HCT116 (cell line): ENCODE results near the gene CDKAL1. TPM values are rescaled to one million over a fixed set of nuclear protein-coding genes. Genes with fewer than 3 reads are reported as not detected.

Experiments
- ATAC-seq: fragments of 200-7000 bp; cut with Tn5 transposase; 2 replicates; pipeline ENCODE4 v1.9.1; 2020; ENCODE audit warnings: mild to moderate bottlenecking, moderate library complexity
- BruUV-seq: library from RNA; stranded (reverse); fragments of 400-500 nt; replicated peaks from 2 replicates; lab custom pipeline; 2021; lab: Mats Ljungman, UMichigan
- CTCF ChIA-PET: fragments of 300-600 bp; sonication (Branson Sonifier 250); formaldehyde crosslinking; loops from one replicate; lab custom pipeline; 2021; ENCODE audit warnings: antibody characterized with exemption; lab: Charles Lee
- POLR2A ChIA-PET: fragments of 300-600, 350-600 bp; sonication (Branson Sonifier 250); formaldehyde crosslinking; loops from one replicate; lab custom pipeline; 2021; ENCODE audit warnings: antibody characterized with exemption; lab: Charles Lee
- RAD21 ChIA-PET, 2 experiments: fragments of 300-600 bp; sonication (Branson Sonifier 250); formaldehyde crosslinking; loops; one replicate each; lab custom pipeline; 2023; ENCODE audit warnings: low total read pairs in 2 of 2; ENCODE audit not compliant: uncharacterized antibody in 2 of 2, unreplicated experiment in 2 of 2, low non-redundant PET in 1 of 2; lab: Charles Lee
- DNase-seq: peaks from one replicate; pipeline ENCODE4 v3.0.0-alpha.2; 2010; ENCODE audit warnings: low read depth, low spot score
- H2AFZ ChIP-seq: fragments of 200-600 bp; shearing (Covaris generic), sonication (generic); 2 replicates; pipeline ENCODE4 v1.6.1; 2017; ENCODE audit warnings: low read depth, mixed run types, mixed read lengths, antibody characterized with exemption, low read length; ENCODE audit not compliant: poor library complexity, severe bottlenecking
- H3K27ac ChIP-seq: 2 replicates; pipeline ENCODE4 v1.5.1; 2012; ENCODE audit warnings: low read depth, low read length
- H3K27me3 ChIP-seq: fragments of 200-600 bp; sonication (generic); 2 replicates; pipeline ENCODE4 v1.6.1; 2016; ENCODE audit warnings: mixed run types, low read length, mixed read lengths; ENCODE audit not compliant: insufficient read depth
- H3K36me3 ChIP-seq, 2 experiments: fragments of 200-500 bp in 1 of 2; fragments of 200-600 bp in 1 of 2; sonication (Bioruptor generic) in 1 of 2; sonication (generic) in 1 of 2; 2 replicates each; pipeline versions ENCODE4 v1.5.1 to v1.6.1; 2014 to 2016; ENCODE audit warnings: low read length in 2 of 2, inconsistent platforms in 1 of 2, mixed read lengths in 1 of 2, mixed run types in 1 of 2; ENCODE audit not compliant: insufficient read depth in 2 of 2, control insufficient read depth in 1 of 2
- H3K4me1 ChIP-seq, 2 experiments: fragments of 200-600 bp in 1 of 2; sonication (generic) in 1 of 2; 2 replicates each; pipeline versions ENCODE4 v1.5.1 to v1.6.1; 2012 to 2017; ENCODE audit warnings: low read length in 2 of 2, inconsistent platforms in 1 of 2, mild to moderate bottlenecking in 1 of 2, mixed read lengths in 1 of 2, mixed run types in 1 of 2, moderate library complexity in 1 of 2; ENCODE audit not compliant: insufficient read depth in 2 of 2, control insufficient read depth in 1 of 2
- H3K4me2 ChIP-seq: fragments of 200-600 bp; sonication (generic); 2 replicates; pipeline ENCODE4 v1.6.1; 2017; ENCODE audit warnings: mixed run types, low read length, mixed read lengths
- H3K4me3 ChIP-seq, 2 experiments: fragments of 200-600 bp in 1 of 2; sonication (generic) in 1 of 2; replicated peaks in 1 of 2; 2 replicates each; pipeline ENCODE4 v1.5.1; 2011 to 2016; ENCODE audit warnings: low read length in 2 of 2, control low read depth in 1 of 2, low read depth in 1 of 2, mild to moderate bottlenecking in 1 of 2, mixed read lengths in 1 of 2, mixed run types in 1 of 2
- H3K79me2 ChIP-seq: fragments of 200-600 bp; sonication (generic); 2 replicates; pipeline ENCODE4 v1.6.1; 2017; ENCODE audit warnings: mild to moderate bottlenecking, mixed run types, low read length, moderate library complexity, mixed read lengths; ENCODE audit not compliant: insufficient read depth
- H3K9ac ChIP-seq: fragments of 200-600 bp; sonication (generic); 2 replicates; pipeline ENCODE4 v1.6.1; 2016; ENCODE audit warnings: low read length, mixed read lengths
- H3K9me2 ChIP-seq: fragments of 200-600 bp; sonication (generic), shearing (Covaris generic); 2 replicates; pipeline ENCODE4 v1.6.1; 2017; ENCODE audit warnings: mixed run types, mild to moderate bottlenecking, moderate library complexity; ENCODE audit not compliant: insufficient read depth
- H3K9me3 ChIP-seq, 2 experiments: fragments of 200-500 bp in 1 of 2; fragments of 200-600 bp in 1 of 2; sonication (Bioruptor generic) in 1 of 2; sonication (generic) in 1 of 2; 2 replicates each; pipeline ENCODE4 v1.6.1; 2014 to 2017; ENCODE audit warnings: low read length in 2 of 2, mixed read lengths in 2 of 2, inconsistent platforms in 1 of 2, low read depth in 1 of 2, mild to moderate bottlenecking in 1 of 2, mixed run types in 1 of 2, moderate library complexity in 1 of 2; ENCODE audit not compliant: control insufficient read depth in 1 of 2, insufficient read depth in 1 of 2
- H4K20me1 ChIP-seq: fragments of 200-600 bp; sonication (generic), shearing (Covaris generic); 2 replicates; pipeline ENCODE4 v1.6.1; 2017; ENCODE audit warnings: mixed run types, mild to moderate bottlenecking, moderate library complexity; ENCODE audit not compliant: insufficient read depth
- CBX3 ChIP-seq: IDR thresholded peaks from 2 replicates; pipeline ENCODE4 v1.6.1; 2012; ENCODE audit warnings: low read depth
- EGR1 ChIP-seq: IDR thresholded peaks from 2 replicates; pipeline ENCODE4 v1.6.1; 2012; ENCODE audit warnings: low read depth
- ELF1 ChIP-seq: IDR thresholded peaks from 2 replicates; pipeline ENCODE4 v1.6.1; 2012; ENCODE audit warnings: low read depth, borderline replicate concordance
- EZH2 ChIP-seq: fragments of 200-600 bp; sonication (generic); IDR thresholded peaks from 2 replicates; pipeline ENCODE4 v1.6.1; 2017; ENCODE audit warnings: antibody characterized with exemption, mixed run types
- JUND ChIP-seq: IDR thresholded peaks from 2 replicates; pipeline ENCODE4 v1.6.1; 2012
- POLR2AphosphoS5 ChIP-seq: IDR thresholded peaks from 2 replicates; pipeline ENCODE4 v1.6.1; 2011; ENCODE audit warnings: mild to moderate bottlenecking, low read depth, low read length, moderate library complexity
- SIN3A ChIP-seq: IDR thresholded peaks from 2 replicates; pipeline ENCODE4 v1.6.1; 2012; ENCODE audit warnings: low read depth
- SP1 ChIP-seq: IDR thresholded peaks from 2 replicates; pipeline ENCODE4 v1.6.1; 2012; ENCODE audit warnings: low read depth
- SRF ChIP-seq: IDR thresholded peaks from 2 replicates; pipeline ENCODE4 v1.6.1; 2012; ENCODE audit warnings: low read depth
- TCF7L2 ChIP-seq: IDR thresholded peaks from 2 replicates; pipeline ENCODE4 v1.7.0; 2011; ENCODE audit warnings: borderline replicate concordance, inconsistent platforms; ENCODE audit not compliant: insufficient read depth, insufficient read length; ENCODE audit errors: extremely low read depth
- YY1 ChIP-seq: IDR thresholded peaks from 2 replicates; pipeline ENCODE4 v1.6.1; 2011; ENCODE audit warnings: low read length, low read depth, moderate library complexity, mild to moderate bottlenecking; ENCODE audit not compliant: insufficient replicate concordance; ENCODE audit errors: extremely low read depth
- intact Hi-C: fragments of 100-400 bp; cut with micrococcal nuclease; formaldehyde crosslinking; loops from 2 replicates; pipeline ENCODE4 v1.10.0; 2022
- total RNA-seq: library from RNA; stranded (reverse); gene quantifications from one replicate; pipeline ENCODE4 v1.2.1, GENCODE V29; 2021; ENCODE audit not compliant: unreplicated experiment
- TF ChIP-seq, protein P1 (sequence below): IDR thresholded peaks from 2 replicates; pipeline ENCODE4 v1.6.1; 2012
- TF ChIP-seq, protein P2 (sequence below), 3 experiments: fragments of 200-600 bp in 1 of 3; sonication (generic) in 1 of 3; IDR thresholded peaks in 2 of 3; conservative IDR thresholded peaks in 1 of 3; 2 replicates each; pipeline ENCODE4 v1.5.1; 2012 to 2017; ENCODE audit warnings: low read depth in 2 of 3, low read length in 2 of 3, antibody characterized with exemption in 1 of 3, borderline replicate concordance in 1 of 3, control low read depth in 1 of 3, mild to moderate bottlenecking in 1 of 3, mixed read lengths in 1 of 3, mixed run types in 1 of 3, moderate library complexity in 1 of 3; ENCODE audit not compliant: insufficient read depth in 1 of 3
- TF ChIP-seq, protein P3 (sequence below): IDR thresholded peaks from 2 replicates; pipeline ENCODE4 v1.6.1; 2012

The CDKAL1 gene
- total RNA-seq, 1 experiment from 2014 or later: 14.9 TPM

DNA sequence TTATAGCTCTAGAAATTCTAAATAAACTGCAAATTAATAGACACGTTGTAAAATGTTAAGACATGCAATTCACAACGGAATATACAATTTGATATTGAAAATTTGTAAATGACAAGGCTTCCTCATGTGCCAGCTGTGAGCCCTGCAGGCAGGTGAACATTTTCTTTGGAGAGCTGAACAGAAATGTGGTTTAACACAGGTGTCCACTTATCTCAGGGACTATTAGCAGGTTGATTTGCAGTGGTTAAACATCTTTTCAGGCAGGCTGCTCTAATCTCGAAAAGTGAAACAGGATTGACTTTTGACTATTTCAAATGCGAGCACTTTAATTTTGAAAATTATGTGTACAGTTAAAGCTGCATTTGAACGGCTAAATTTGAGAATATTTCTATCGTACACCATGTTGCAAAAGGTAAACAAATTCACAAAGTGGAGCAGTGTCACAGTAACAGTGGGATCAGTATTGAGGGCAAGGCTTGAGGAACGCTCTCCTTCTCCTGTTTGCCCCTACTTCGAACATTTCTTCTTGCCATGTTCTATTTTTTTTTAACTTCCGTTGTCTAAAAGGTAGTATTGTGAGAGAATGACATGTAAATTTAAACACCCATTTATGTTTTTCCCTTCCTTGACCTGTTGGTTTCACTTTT, 210.8 kb downstream of the CDKAL1 start:
- no TSS peak for BruUV-seq
- no peaks in the 10 kb centered on the region for H3K9me2 ChIP-seq
- H3K9ac ChIP-seq: no peak overlapping the region
- no peak for DNase-seq
- H3K27me3 ChIP-seq: no peaks in the 10 kb centered on the region
- no peak overlapping the region for H3K4me2 ChIP-seq
- H4K20me1 ChIP-seq: no peaks in the 10 kb centered on the region
- no peak overlapping the region for H3K4me3 ChIP-seq
- peaks cover 4 to 15% of the 10 kb centered on the region in 2 experiments; a peak in 3 of 4 replicates for H3K4me1 ChIP-seq
- no peak overlapping the region for H3K27ac ChIP-seq
- ChIA-PET CTCF (no interaction called here), POLR2A (no interaction called here), RAD21 (no interaction called here)
- no peak for ATAC-seq
- intact Hi-C loops: no loop called here
- H3K9me3 ChIP-seq: no peaks in the 10 kb centered on the region
- H3K36me3 ChIP-seq: no peaks in the 10 kb centered on the region
- TF ChIP-seq CBX3 (no peak), POLR2AphosphoS5 (no peak), TCF7L2 (no peak), EGR1 (no peak), SP1 (no peak), ELF1 (no peak), JUND (no peak), SRF (no peak), SIN3A (no peak), EZH2 (no peak), YY1 (no peak)
- TF ChIP-seq, protein P1, sequence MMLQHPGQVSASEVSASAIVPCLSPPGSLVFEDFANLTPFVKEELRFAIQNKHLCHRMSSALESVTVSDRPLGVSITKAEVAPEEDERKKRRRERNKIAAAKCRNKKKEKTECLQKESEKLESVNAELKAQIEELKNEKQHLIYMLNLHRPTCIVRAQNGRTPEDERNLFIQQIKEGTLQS: no peak
- TF ChIP-seq, protein P2, sequence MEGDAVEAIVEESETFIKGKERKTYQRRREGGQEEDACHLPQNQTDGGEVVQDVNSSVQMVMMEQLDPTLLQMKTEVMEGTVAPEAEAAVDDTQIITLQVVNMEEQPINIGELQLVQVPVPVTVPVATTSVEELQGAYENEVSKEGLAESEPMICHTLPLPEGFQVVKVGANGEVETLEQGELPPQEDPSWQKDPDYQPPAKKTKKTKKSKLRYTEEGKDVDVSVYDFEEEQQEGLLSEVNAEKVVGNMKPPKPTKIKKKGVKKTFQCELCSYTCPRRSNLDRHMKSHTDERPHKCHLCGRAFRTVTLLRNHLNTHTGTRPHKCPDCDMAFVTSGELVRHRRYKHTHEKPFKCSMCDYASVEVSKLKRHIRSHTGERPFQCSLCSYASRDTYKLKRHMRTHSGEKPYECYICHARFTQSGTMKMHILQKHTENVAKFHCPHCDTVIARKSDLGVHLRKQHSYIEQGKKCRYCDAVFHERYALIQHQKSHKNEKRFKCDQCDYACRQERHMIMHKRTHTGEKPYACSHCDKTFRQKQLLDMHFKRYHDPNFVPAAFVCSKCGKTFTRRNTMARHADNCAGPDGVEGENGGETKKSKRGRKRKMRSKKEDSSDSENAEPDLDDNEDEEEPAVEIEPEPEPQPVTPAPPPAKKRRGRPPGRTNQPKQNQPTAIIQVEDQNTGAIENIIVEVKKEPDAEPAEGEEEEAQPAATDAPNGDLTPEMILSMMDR (IDR thresholded peaks at IDR 0.05 in 2 of 3, conservative IDR thresholded peaks at IDR 0.05 in 1 of 3; ENCODE audit: borderline replicate concordance in 1 of 3, insufficient read depth in 1 of 3, low read depth in 2 of 3, low read length in 2 of 3): no peak
- TF ChIP-seq, protein P3, sequence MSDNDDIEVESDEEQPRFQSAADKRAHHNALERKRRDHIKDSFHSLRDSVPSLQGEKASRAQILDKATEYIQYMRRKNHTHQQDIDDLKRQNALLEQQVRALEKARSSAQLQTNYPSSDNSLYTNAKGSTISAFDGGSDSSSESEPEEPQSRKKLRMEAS: no peak
- no peaks in the 10 kb centered on the region for H3K79me2 ChIP-seq
- no peak overlapping the region for H2AFZ ChIP-seq
